IMR-90 (cell line): ENCODE data around the gene HOXA5.

Source experiments
- BHLHE40 ChIP-seq: fragments of 150-350 bp; IDR thresholded peaks from 2 replicates; pipeline ENCODE4 v1.6.1; 2016; ENCODE audit warnings: mild to moderate bottlenecking, low read depth, low read length
- CEBPB ChIP-seq: IDR thresholded peaks from 2 replicates; pipeline ENCODE4 v1.6.1; 2012; ENCODE audit warnings: low read depth, low read length, improper control_type of control experiment
- CHD1 ChIP-seq: IDR thresholded peaks from 2 replicates; pipeline ENCODE4 v1.6.1; 2012; ENCODE audit warnings: low read depth, low read length, improper control_type of control experiment
- CTCF ChIP-seq: conservative IDR thresholded peaks from 2 replicates; pipeline ENCODE4 v1.5.1; 2012; ENCODE audit warnings: mild to moderate bottlenecking, low read depth, low read length, improper control_type of control experiment
- ELK1 ChIP-seq: fragments of 150-350 bp; IDR thresholded peaks from 2 replicates; pipeline ENCODE4 v1.6.1; 2016; ENCODE audit warnings: low read depth, mild to moderate bottlenecking, low read length, moderate library complexity, borderline replicate concordance
- FOS ChIP-seq: fragments of 150-350 bp; IDR thresholded peaks from 2 replicates; pipeline ENCODE4 v1.6.1; 2016; ENCODE audit warnings: low read depth, low read length
- MXI1 ChIP-seq: IDR thresholded peaks from 2 replicates; pipeline ENCODE4 v1.6.1; 2012; ENCODE audit warnings: low read depth, mild to moderate bottlenecking, low read length, moderate library complexity, borderline replicate concordance
- NFE2L2 ChIP-seq: fragments of 150-350 bp; IDR thresholded peaks from 2 replicates; pipeline ENCODE4 v1.6.1; 2016; ENCODE audit warnings: low read depth, mild to moderate bottlenecking, low read length
- POLR2A ChIP-seq: IDR thresholded peaks from 2 replicates; pipeline ENCODE4 v1.6.1; 2012; ENCODE audit warnings: mild to moderate bottlenecking, low read depth, low read length
- RAD21 ChIP-seq: IDR thresholded peaks from 2 replicates; pipeline ENCODE4 v1.6.1; 2012; ENCODE audit warnings: low read length, improper control_type of control experiment
- RCOR1 ChIP-seq: IDR thresholded peaks from 2 replicates; pipeline ENCODE4 v1.6.1; 2012; ENCODE audit warnings: mild to moderate bottlenecking, low read length, improper control_type of control experiment; ENCODE audit not compliant: insufficient replicate concordance
- RFX5 ChIP-seq: IDR thresholded peaks from 2 replicates; pipeline ENCODE4 v1.8.0; 2012; ENCODE audit warnings: low read depth, mild to moderate bottlenecking, low read length, moderate library complexity
- SMC3 ChIP-seq: fragments of 150-350 bp; IDR thresholded peaks from 2 replicates; pipeline ENCODE4 v1.6.1; 2016; ENCODE audit warnings: low read depth, mild to moderate bottlenecking, antibody characterized with exemption, low read length, moderate library complexity
- USF2 ChIP-seq: fragments of 150-350 bp; IDR thresholded peaks from 2 replicates; pipeline ENCODE4 v1.6.1; 2017; ENCODE audit warnings: mild to moderate bottlenecking, antibody characterized with exemption, low read length, low read depth

GRCh38 chr7:27142580-27143022 is 880 bp downstream of the HOXA5 start:
- TF ChIP-seq POLR2A (no peak), CTCF (no peak), CEBPB (no peak), SMC3 (no peak), FOS (no peak), NFE2L2 (no peak), ELK1 (no peak), RFX5 (no peak), USF2 (no peak), BHLHE40 (no peak), RCOR1 (no peak), MXI1 (no peak), CHD1 (no peak; the same call in 1 of the 2 replicates), RAD21 (no peak)
